DOHH2 (cell line): Measurements from ENCODE around the gene CCR8.

Experiments used
- EZH2phosphoT487 ChIP-seq: fragments of 200-600 bp; sonication (generic); IDR thresholded peaks from 2 replicates; pipeline ENCODE4 v1.6.1; 2017; ENCODE audit warnings: borderline replicate concordance, mild to moderate bottlenecking, antibody characterized with exemption, low read length, moderate library complexity, mixed read lengths
- TF ChIP-seq, protein P1 (sequence below): fragments of 200-600 bp; sonication (generic); IDR thresholded peaks from one replicate; pipeline ENCODE4 v1.5.1; 2014; ENCODE audit warnings: antibody characterized with exemption, mild to moderate bottlenecking, low read depth, low read length; ENCODE audit not compliant: poor library complexity, severe bottlenecking

- TF ChIP-seq, protein P1, sequence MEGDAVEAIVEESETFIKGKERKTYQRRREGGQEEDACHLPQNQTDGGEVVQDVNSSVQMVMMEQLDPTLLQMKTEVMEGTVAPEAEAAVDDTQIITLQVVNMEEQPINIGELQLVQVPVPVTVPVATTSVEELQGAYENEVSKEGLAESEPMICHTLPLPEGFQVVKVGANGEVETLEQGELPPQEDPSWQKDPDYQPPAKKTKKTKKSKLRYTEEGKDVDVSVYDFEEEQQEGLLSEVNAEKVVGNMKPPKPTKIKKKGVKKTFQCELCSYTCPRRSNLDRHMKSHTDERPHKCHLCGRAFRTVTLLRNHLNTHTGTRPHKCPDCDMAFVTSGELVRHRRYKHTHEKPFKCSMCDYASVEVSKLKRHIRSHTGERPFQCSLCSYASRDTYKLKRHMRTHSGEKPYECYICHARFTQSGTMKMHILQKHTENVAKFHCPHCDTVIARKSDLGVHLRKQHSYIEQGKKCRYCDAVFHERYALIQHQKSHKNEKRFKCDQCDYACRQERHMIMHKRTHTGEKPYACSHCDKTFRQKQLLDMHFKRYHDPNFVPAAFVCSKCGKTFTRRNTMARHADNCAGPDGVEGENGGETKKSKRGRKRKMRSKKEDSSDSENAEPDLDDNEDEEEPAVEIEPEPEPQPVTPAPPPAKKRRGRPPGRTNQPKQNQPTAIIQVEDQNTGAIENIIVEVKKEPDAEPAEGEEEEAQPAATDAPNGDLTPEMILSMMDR = no peak
- TF ChIP-seq EZH2phosphoT487 = no peak
These were observed 33.1 kb upstream of the CCR8 start for GRCh38 chr3:39296197-39297077.
